Endothelial cell (in vitro differentiated cells): ENCODE measurements around the gene UBE3A. TPM values are rescaled to one million over a fixed set of nuclear protein-coding genes. Genes with fewer than 3 reads are reported as not detected.
A peak's percentile ranks its signal among the peaks of the same experiment; 100 is the strongest.

Source experiments
- DNase-seq: peaks from one replicate; pipeline ENCODE4 v3.0.0; 2021; ENCODE audit warnings: low spot score
- H3K27ac Mint-ChIP-seq: one replicate; pipeline ENCODE4 v1.8.0; 2021; ENCODE audit warnings: mixed read lengths, inconsistent platforms; ENCODE audit not compliant: unreplicated experiment
- H3K27me3 Mint-ChIP-seq: one replicate; pipeline ENCODE4 v1.8.0; 2021; ENCODE audit warnings: mild to moderate bottlenecking, moderate library complexity, mixed read lengths, inconsistent platforms; ENCODE audit not compliant: unreplicated experiment
- H3K36me3 Mint-ChIP-seq: one replicate; pipeline ENCODE4 v1.8.0; 2021; ENCODE audit warnings: mild to moderate bottlenecking, low read depth, mixed read lengths, inconsistent platforms; ENCODE audit not compliant: unreplicated experiment
- H3K4me1 Mint-ChIP-seq: one replicate; pipeline ENCODE4 v1.8.0; 2021; ENCODE audit warnings: mild to moderate bottlenecking, mixed read lengths, inconsistent platforms; ENCODE audit not compliant: unreplicated experiment
- H3K4me3 Mint-ChIP-seq: one replicate; pipeline ENCODE4 v1.8.0; 2021; ENCODE audit warnings: mild to moderate bottlenecking, mixed read lengths, inconsistent platforms; ENCODE audit not compliant: unreplicated experiment
- H3K9me3 Mint-ChIP-seq: one replicate; pipeline ENCODE4 v1.8.0; 2021; ENCODE audit warnings: mixed read lengths, inconsistent platforms; ENCODE audit not compliant: unreplicated experiment
- CTCF ChIP-seq: fragments of 200-600 bp; sonication (generic); IDR thresholded peaks from one replicate; pipeline ENCODE4 v1.5.0; 2021; ENCODE audit warnings: antibody characterized with exemption; ENCODE audit not compliant: unreplicated experiment
- total RNA-seq: library from RNA; stranded (reverse); fragmentation: NEBNext Ultra II Directional; extraction: Animal tissue kit (Norgen Biotek cat#: 25700); gene quantifications from one replicate; pipeline ENCODE4 v1.2.1, GENCODE V29; 2021; ENCODE audit not compliant: unreplicated experiment

Gene UBE3A
- total RNA-seq, 1 donor from 2014 or later: 102 TPM

DNA sequence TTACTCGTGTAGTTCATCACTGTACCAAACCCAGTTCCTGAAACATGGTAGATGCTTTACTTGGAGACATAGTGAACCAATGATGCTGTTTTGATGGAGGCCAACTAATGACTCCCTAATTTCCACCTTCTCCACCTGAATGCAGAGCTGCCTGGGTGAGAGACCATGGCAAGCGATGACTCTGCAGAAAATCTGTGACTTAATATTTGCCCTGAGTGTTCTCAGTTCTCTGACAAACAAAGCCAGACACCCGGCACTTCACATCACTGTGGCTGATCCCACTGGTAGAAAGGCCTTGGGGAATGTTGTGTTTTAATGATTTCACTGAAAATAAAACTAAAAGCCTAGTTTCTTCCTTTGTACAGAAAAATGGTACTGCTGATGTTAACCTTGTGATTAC, 39.5 kb upstream of the UBE3A start:
- Mint-ChIP-seq H3K4me1 (peaks cover 12% of the 10 kb centered on the region), H3K9me3 (no peaks in the 10 kb centered on the region), H3K4me3 (no peak overlapping the region), H3K36me3 (peaks cover 4% of the 10 kb centered on the region), H3K27ac (no peak overlapping the region), H3K27me3 (peaks cover 8% of the 10 kb centered on the region)
- no peak for DNase-seq
- no peak for TF ChIP-seq CTCF

DNA sequence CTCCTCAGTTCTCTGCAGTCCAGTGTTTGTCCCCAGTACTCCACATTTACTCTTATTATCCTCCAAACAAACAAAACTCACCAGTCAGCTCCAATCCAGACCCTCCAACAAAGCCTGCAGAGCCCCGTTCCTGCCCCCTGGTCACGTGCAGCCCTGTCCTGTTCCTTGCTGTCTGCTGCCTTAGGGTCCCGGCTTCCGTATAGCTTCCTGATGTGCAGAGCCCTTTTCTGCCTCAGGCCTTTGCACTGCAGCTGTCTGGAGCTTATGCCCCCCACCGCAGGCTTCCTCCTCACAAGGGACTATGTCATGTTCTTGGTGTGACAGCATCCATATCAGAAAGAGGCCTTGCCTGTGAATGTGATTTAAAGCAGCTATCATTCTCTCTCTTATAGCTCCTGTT, 39.0 kb upstream of the UBE3A start:
- H3K9me3 Mint-ChIP-seq: peaks cover 3% of the 10 kb centered on the region
- no peak overlapping the region for H3K27ac Mint-ChIP-seq
- DNase-seq: no peak
- peaks cover 12% of the 10 kb centered on the region for H3K4me1 Mint-ChIP-seq
- H3K36me3 Mint-ChIP-seq: peaks cover 9% of the 10 kb centered on the region
- TF ChIP-seq CTCF: no peak
- H3K27me3 Mint-ChIP-seq: peaks cover 11% of the 10 kb centered on the region
- no peak overlapping the region for H3K4me3 Mint-ChIP-seq

DNA sequence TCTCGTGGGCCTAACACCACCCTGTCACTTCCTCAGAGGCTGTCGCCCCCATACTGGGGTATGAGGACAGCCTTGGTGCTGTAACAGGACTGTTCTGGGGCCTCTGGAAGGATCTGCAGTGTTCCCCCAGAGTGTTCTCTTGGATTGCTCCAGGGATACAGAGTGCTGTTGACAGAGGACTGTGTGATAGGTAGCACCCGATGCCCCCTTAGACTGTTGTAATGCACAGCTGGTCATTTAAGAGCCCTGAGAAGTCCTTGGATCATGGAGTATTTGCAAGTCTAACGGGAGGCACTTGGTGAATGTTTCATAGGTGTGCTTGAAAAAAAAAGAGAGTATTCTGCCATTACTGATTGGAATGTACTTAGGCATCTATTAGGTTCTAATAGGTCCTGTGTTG, 35.4 kb upstream of the UBE3A start:
- no peak overlapping the region for H3K4me3 Mint-ChIP-seq

GRCh38 chr15:25470230-25470629, 31.4 kb upstream of the UBE3A start:
- Mint-ChIP-seq H3K4me3 (peak overlapping the region; percentile 16), H3K27ac (no peak overlapping the region), H3K9me3 (peaks cover 4% of the 10 kb centered on the region), H3K27me3 (peaks cover 7% of the 10 kb centered on the region), H3K36me3 (peaks cover 10% of the 10 kb centered on the region), H3K4me1 (no peaks in the 10 kb centered on the region)
- no peak for DNase-seq
- TF ChIP-seq CTCF: no peak

More for the DNA sequence above, 35.4 kb upstream of the UBE3A start:
- H3K4me1 Mint-ChIP-seq: peaks cover 3% of the 10 kb centered on the region
- H3K27ac Mint-ChIP-seq: no peak overlapping the region
- DNase-seq: no peak
- peaks cover 4% of the 10 kb centered on the region for H3K9me3 Mint-ChIP-seq
- H3K27me3 Mint-ChIP-seq: peaks cover 3% of the 10 kb centered on the region
- no peak for TF ChIP-seq CTCF
- H3K36me3 Mint-ChIP-seq: peaks cover 6% of the 10 kb centered on the region

- no peak for DNase-seq
- H3K36me3 Mint-ChIP-seq: peaks cover 10% of the 10 kb centered on the region
- no peak overlapping the region for H3K4me3 Mint-ChIP-seq
- TF ChIP-seq CTCF: no peak
- no peaks in the 10 kb centered on the region for H3K4me1 Mint-ChIP-seq
- H3K27me3 Mint-ChIP-seq: peaks cover 7% of the 10 kb centered on the region
- peaks cover 4% of the 10 kb centered on the region for H3K9me3 Mint-ChIP-seq
- no peak overlapping the region for H3K27ac Mint-ChIP-seq
Measured at GRCh38 chr15:25469377-25469776, 30.6 kb upstream of the UBE3A start.
